ENCODE measurements around the gene PARD3B. TPM values are rescaled to one million over a fixed set of nuclear protein-coding genes. Genes with fewer than 3 reads are reported as not detected.

Gene PARD3B
- total and polyA plus RNA-seq, 10 of the 15 experiments (the other 5 are each of a cell fraction or from before 2014, with no cell fraction given): 0.01 to 0.54 (median 0.07) TPM; not detected in 7

DNA sequence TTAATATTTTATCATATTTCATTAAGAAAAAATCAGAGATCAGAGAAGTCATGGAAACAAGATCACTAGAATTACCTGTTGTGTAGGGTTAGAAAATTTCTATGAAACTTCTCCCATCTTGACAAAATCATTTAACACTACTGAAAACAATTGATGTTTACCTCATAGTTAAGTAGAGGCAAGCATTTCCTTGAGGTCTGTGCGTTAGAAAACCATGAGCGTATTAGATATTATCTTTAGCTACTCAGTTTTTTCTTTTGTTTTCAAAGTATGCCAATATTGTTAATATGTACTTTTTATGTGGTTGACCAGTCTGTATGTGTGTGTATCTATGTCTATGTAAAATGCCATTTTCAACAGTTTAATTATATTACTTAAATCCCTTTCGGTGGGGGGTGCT, 335.7 kb downstream of the PARD3B start:
- in situ Hi-C loops (cut with MboI): no loop called here
- ATAC-seq (no peak), DNase-seq (ENCODE audit: low read depth, low spot score) (no peak), FAIRE-seq (no peak)
- Histone ChIP-seq H2AFZ (ENCODE audit: control insufficient read depth, low read depth, low read length) (no peak overlapping the region), H3K79me2 (ENCODE audit: control insufficient read depth, insufficient read depth, low read length) (no peaks in the 10 kb centered on the region), H3K36me3 (ENCODE audit: control insufficient read depth in 2 of 2, insufficient read depth in 2 of 2, low read length in 1 of 2) (no peaks in the 10 kb centered on the region), H3K27ac (ENCODE audit: control insufficient read depth, insufficient read depth) (no peak overlapping the region), H3K9ac (ENCODE audit: control insufficient read depth, insufficient read depth, low read length) (no peak overlapping the region), H3K4me2 (ENCODE audit: control insufficient read depth, insufficient read depth) (no peak overlapping the region), H3K27me3 (replicated peaks in 1 of 2; ENCODE audit: control insufficient read depth in 2 of 2, insufficient read depth in 2 of 2, low read length in 1 of 2) (no peaks in the 10 kb centered on the region; a peak in 1 of 4 replicates), H3K4me1 (ENCODE audit: control insufficient read depth, insufficient read depth, low read length) (no peaks in the 10 kb centered on the region), H3K4me3 (no peak overlapping the region), H3K9me3 (replicated peaks; ENCODE audit: control insufficient read depth, insufficient read depth, low read length) (no peaks in the 10 kb centered on the region), H4K20me1 (ENCODE audit: control insufficient read depth, insufficient read depth) (no peaks in the 10 kb centered on the region)
- POLR2A ChIA-PET: no interaction called here
- no peak for TF ChIP-seq NR2F1 (conservative IDR thresholded peaks at IDR 0.05)
- TF ChIP-seq ZNF207 (IDR thresholded peaks at IDR 0.05; ENCODE audit: borderline replicate concordance): no peak
- no peak for TF ChIP-seq SIN3A (IDR thresholded peaks at IDR 0.05; ENCODE audit: low read depth, low read length)
- TF ChIP-seq, protein P1, sequence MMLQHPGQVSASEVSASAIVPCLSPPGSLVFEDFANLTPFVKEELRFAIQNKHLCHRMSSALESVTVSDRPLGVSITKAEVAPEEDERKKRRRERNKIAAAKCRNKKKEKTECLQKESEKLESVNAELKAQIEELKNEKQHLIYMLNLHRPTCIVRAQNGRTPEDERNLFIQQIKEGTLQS (IDR thresholded peaks at IDR 0.05; ENCODE audit: borderline replicate concordance, extremely low read depth, low read depth, low read length): no peak
- TF ChIP-seq ZNF384 (IDR thresholded peaks at IDR 0.05; ENCODE audit: borderline replicate concordance, low read depth, low read length): no peak
- RAD21 ChIA-PET (ENCODE audit: unreplicated experiment): interaction anchor here (0.7 kb wide), 1 partner anchor 40 kb away, joined by 4 read pairs; no protein-coding TSS in a partner anchor
- CTCF ChIA-PET: interaction anchor here (1.4 kb wide), 1 partner anchor 9 kb away, joined by 5 read pairs; no protein-coding TSS in a partner anchor
- SMC1A ChIA-PET (ENCODE audit: uncharacterized antibody, unreplicated experiment): no interaction called here
- WGBS (ENCODE audit: insufficient coverage, insufficient replicate concordance, low lambda C conversion rate, missing lambda C conversion rate): 39% methylated on average over 3 of the region's 3 CpGs
- BruUV-seq (replicated peaks): no TSS peak
- intact Hi-C loops (cut with micrococcal nuclease; ENCODE audit: unreplicated experiment): no loop called here

DNA sequence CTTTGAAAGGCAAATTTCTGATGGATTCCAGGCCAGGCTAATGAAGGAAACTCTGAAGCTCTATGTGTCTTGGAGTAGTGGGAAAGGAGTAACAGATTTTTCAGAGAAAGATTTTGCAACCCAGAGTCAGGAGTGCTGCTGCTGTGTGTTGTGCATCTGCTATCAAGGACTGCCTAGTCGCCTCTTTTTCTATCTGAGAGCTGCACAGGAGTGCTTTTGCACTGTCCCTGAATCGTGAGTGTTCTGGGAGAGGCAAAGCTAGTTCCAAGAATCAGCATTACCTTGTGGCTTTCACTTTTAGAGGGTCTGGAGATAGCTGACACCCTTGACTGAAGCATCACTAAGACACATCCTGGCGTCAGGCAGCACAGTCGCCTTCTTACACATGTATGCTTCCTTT, 336.4 kb downstream of the PARD3B start:
- FAIRE-seq (no peak), DNase-seq (ENCODE audit: low read depth, low spot score) (no peak), ATAC-seq (no peak)
- Histone ChIP-seq H3K9ac (ENCODE audit: control insufficient read depth, insufficient read depth, low read length) (no peak overlapping the region), H3K36me3 (ENCODE audit: control insufficient read depth in 2 of 2, insufficient read depth in 2 of 2, low read length in 1 of 2) (no peaks in the 10 kb centered on the region), H3K79me2 (ENCODE audit: control insufficient read depth, insufficient read depth, low read length) (no peaks in the 10 kb centered on the region), H2AFZ (ENCODE audit: control insufficient read depth, low read depth, low read length) (no peak overlapping the region), H3K4me2 (ENCODE audit: control insufficient read depth, insufficient read depth) (no peak overlapping the region), H3K27me3 (replicated peaks in 1 of 2; ENCODE audit: control insufficient read depth in 2 of 2, insufficient read depth in 2 of 2, low read length in 1 of 2) (no peaks in the 10 kb centered on the region; a peak in 1 of 4 replicates), H4K20me1 (ENCODE audit: control insufficient read depth, insufficient read depth) (no peaks in the 10 kb centered on the region), H3K27ac (ENCODE audit: control insufficient read depth, insufficient read depth) (no peak overlapping the region), H3K9me3 (replicated peaks; ENCODE audit: control insufficient read depth, insufficient read depth, low read length) (no peaks in the 10 kb centered on the region), H3K4me1 (ENCODE audit: control insufficient read depth, insufficient read depth, low read length) (no peaks in the 10 kb centered on the region), H3K4me3 (no peak overlapping the region)
- ChIA-PET SMC1A (ENCODE audit: uncharacterized antibody, unreplicated experiment) (no interaction called here), POLR2A (no interaction called here), CTCF (interaction anchor here (1.4 kb wide), 1 partner anchor 9 kb away, joined by 5 read pairs; no protein-coding TSS in a partner anchor), RAD21 (ENCODE audit: unreplicated experiment) (no interaction called here)
- no TSS peak for BruUV-seq (replicated peaks)
- TF ChIP-seq CBX5 (IDR thresholded peaks at IDR 0.05; ENCODE audit: low read depth) (no peak), HDAC6 (IDR thresholded peaks at IDR 0.05; ENCODE audit: unreplicated experiment) (no peak), JUNB (IDR thresholded peaks at IDR 0.05) (no peak), NR2C2 (IDR thresholded peaks at IDR 0.05; ENCODE audit: borderline replicate concordance, control insufficient read depth, insufficient read length, low read depth) (no peak), SIX5 (IDR thresholded peaks at IDR 0.05; ENCODE audit: low read depth, low read length, severe bottlenecking) (no peak)
- TF ChIP-seq, protein P2, sequence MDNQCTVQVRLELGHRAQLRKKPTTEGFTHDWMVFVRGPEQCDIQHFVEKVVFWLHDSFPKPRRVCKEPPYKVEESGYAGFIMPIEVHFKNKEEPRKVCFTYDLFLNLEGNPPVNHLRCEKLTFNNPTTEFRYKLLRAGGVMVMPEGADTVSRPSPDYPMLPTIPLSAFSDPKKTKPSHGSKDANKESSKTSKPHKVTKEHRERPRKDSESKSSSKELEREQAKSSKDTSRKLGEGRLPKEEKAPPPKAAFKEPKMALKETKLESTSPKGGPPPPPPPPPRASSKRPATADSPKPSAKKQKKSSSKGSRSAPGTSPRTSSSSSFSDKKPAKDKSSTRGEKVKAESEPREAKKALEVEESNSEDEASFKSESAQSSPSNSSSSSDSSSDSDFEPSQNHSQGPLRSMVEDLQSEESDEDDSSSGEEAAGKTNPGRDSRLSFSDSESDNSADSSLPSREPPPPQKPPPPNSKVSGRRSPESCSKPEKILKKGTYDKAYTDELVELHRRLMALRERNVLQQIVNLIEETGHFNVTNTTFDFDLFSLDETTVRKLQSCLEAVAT (IDR thresholded peaks at IDR 0.05): no peak
- TF ChIP-seq, protein P3, sequence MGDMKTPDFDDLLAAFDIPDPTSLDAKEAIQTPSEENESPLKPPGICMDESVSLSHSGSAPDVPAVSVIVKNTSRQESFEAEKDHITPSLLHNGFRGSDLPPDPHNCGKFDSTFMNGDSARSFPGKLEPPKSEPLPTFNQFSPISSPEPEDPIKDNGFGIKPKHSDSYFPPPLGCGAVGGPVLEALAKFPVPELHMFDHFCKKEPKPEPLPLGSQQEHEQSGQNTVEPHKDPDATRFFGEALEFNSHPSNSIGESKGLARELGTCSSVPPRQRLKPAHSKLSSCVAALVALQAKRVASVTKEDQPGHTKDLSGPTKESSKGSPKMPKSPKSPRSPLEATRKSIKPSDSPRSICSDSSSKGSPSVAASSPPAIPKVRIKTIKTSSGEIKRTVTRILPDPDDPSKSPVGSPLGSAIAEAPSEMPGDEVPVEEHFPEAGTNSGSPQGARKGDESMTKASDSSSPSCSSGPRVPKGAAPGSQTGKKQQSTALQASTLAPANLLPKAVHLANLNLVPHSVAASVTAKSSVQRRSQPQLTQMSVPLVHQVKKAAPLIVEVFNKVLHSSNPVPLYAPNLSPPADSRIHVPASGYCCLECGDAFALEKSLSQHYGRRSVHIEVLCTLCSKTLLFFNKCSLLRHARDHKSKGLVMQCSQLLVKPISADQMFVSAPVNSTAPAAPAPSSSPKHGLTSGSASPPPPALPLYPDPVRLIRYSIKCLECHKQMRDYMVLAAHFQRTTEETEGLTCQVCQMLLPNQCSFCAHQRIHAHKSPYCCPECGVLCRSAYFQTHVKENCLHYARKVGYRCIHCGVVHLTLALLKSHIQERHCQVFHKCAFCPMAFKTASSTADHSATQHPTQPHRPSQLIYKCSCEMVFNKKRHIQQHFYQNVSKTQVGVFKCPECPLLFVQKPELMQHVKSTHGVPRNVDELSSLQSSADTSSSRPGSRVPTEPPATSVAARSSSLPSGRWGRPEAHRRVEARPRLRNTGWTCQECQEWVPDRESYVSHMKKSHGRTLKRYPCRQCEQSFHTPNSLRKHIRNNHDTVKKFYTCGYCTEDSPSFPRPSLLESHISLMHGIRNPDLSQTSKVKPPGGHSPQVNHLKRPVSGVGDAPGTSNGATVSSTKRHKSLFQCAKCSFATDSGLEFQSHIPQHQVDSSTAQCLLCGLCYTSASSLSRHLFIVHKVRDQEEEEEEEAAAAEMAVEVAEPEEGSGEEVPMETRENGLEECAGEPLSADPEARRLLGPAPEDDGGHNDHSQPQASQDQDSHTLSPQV (IDR thresholded peaks at IDR 0.05): no peak
- intact Hi-C loops (cut with micrococcal nuclease; ENCODE audit: unreplicated experiment): no loop called here
- 2% methylated on average over 4 of the region's 4 CpGs for WGBS (ENCODE audit: insufficient coverage, insufficient replicate concordance, low lambda C conversion rate, missing lambda C conversion rate)
- in situ Hi-C loops (cut with MboI): no loop called here
